IMR-90 (cell line): Measurements from ENCODE around the gene ABHD17A. TPM values are rescaled to one million over a fixed set of nuclear protein-coding genes. Genes with fewer than 3 reads are reported as not detected.
A peak's percentile ranks its signal among the peaks of the same experiment; 100 is the strongest.

Source experiments
- ATAC-seq: fragments of 200-7000 bp; cut with Tn5 transposase; 2 replicates; pipeline ENCODE4 v1.9.1; 2020; ENCODE audit warnings: low read depth, mild to moderate bottlenecking, moderate library complexity
- BruUV-seq: library from RNA; stranded (reverse); fragments of 400-500 nt; replicated peaks from 2 replicates; lab custom pipeline; 2021; lab: Mats Ljungman, UMichigan
- CTCF ChIA-PET: fragments of 300-600 bp; formaldehyde crosslinking; extraction: SDS; loops from one replicate; lab custom pipeline; 2021; ENCODE audit warnings: antibody characterized with exemption; lab: Yijun Ruan, JAX
- POLR2A ChIA-PET: fragments of 300-600 bp; sonication (Branson Sonifier 250); formaldehyde crosslinking; loops from one replicate; lab custom pipeline; 2022; ENCODE audit warnings: antibody characterized with exemption; ENCODE audit not compliant: unreplicated experiment; lab: Charles Lee
- DNase-seq: peaks from one replicate; pipeline ENCODE4 v3.0.0; 2013
- H2AFZ ChIP-seq: replicated peaks from 2 replicates; pipeline ENCODE3; 2013; ENCODE audit warnings: low read length, mild to moderate bottlenecking; ENCODE audit not compliant: poor library complexity
- H2AK5ac ChIP-seq: 2 replicates; pipeline ENCODE4 v1.6.1; 2013; ENCODE audit warnings: low read depth, low read length, inconsistent platforms
- H2AK9ac ChIP-seq: replicated peaks from 2 replicates; pipeline ENCODE3; 2013; ENCODE audit warnings: mild to moderate bottlenecking, low read depth, low read length, moderate library complexity; ENCODE audit not compliant: poor library complexity
- H2BK120ac ChIP-seq: 2 replicates; pipeline ENCODE4 v1.6.1; 2013; ENCODE audit warnings: low read depth, low read length, inconsistent platforms
- H2BK15ac ChIP-seq: 3 replicates; pipeline ENCODE4 v1.6.1; 2013; ENCODE audit warnings: low read depth, low read length, inconsistent platforms
- H2BK20ac ChIP-seq: 2 replicates; pipeline ENCODE4 v1.6.1; 2013; ENCODE audit warnings: low read depth, mild to moderate bottlenecking, inconsistent platforms, low read length, moderate library complexity
- H2BK5ac ChIP-seq: 2 replicates; pipeline ENCODE4 v1.6.1; 2013; ENCODE audit warnings: mild to moderate bottlenecking, low read depth, low read length, inconsistent platforms; ENCODE audit not compliant: poor library complexity, severe bottlenecking
- H3K14ac ChIP-seq: replicated peaks from 2 replicates; pipeline ENCODE4 v1.6.1; 2013; ENCODE audit warnings: low read depth, low read length, inconsistent platforms
- H3K18ac ChIP-seq: 2 replicates; pipeline ENCODE4 v1.6.1; 2013; ENCODE audit warnings: low read depth, low read length, control low read depth
- H3K23ac ChIP-seq: 2 replicates; pipeline ENCODE4 v1.6.1; 2013; ENCODE audit warnings: low read depth, low read length, inconsistent platforms
- H3K27ac ChIP-seq: 2 replicates; pipeline ENCODE4 v1.5.1; 2013; ENCODE audit warnings: mild to moderate bottlenecking, control low read depth, low read length; ENCODE audit not compliant: insufficient read depth
- H3K27me3 ChIP-seq: 2 replicates; pipeline ENCODE4 v1.6.1; 2013; ENCODE audit warnings: low read length; ENCODE audit not compliant: control insufficient read depth, insufficient read depth
- H3K36me3 ChIP-seq: 2 replicates; pipeline ENCODE4 v1.6.1; 2013; ENCODE audit warnings: low read length, mixed read lengths; ENCODE audit not compliant: control insufficient read depth, insufficient read depth
- H3K4ac ChIP-seq: 2 replicates; pipeline ENCODE4 v1.6.1; 2013; ENCODE audit warnings: low read depth, low read length, inconsistent platforms
- H3K4me1 ChIP-seq: 2 replicates; pipeline ENCODE4 v1.6.1; 2013; ENCODE audit warnings: low read length, mixed read lengths; ENCODE audit not compliant: control insufficient read depth, insufficient read depth
- H3K4me2 ChIP-seq: 2 replicates; pipeline ENCODE4 v1.6.1; 2013; ENCODE audit warnings: low read depth, mild to moderate bottlenecking, control low read depth, low read length, moderate library complexity
- H3K4me3 ChIP-seq: 2 replicates; pipeline ENCODE4 v1.5.1; 2013; ENCODE audit warnings: low read depth, mild to moderate bottlenecking, control low read depth, low read length, moderate library complexity; ENCODE audit not compliant: insufficient read depth
- H3K56ac ChIP-seq: 2 replicates; pipeline ENCODE4 v1.6.1; 2013; ENCODE audit warnings: low read length, inconsistent platforms; ENCODE audit not compliant: insufficient read depth; ENCODE audit errors: extremely low read depth
- H3K79me1 ChIP-seq, 2 experiments: 2 replicates each; pipeline ENCODE4 v1.6.1; 2013; ENCODE audit warnings: low read length in 2 of 2, inconsistent platforms in 1 of 2, low read depth in 1 of 2
- H3K9ac ChIP-seq: 2 replicates; pipeline ENCODE4 v1.6.1; 2013; ENCODE audit warnings: low read depth, low read length, control low read depth
- H3K9me1 ChIP-seq: 2 replicates; pipeline ENCODE4 v1.6.1; 2013; ENCODE audit warnings: low read length, inconsistent platforms; ENCODE audit not compliant: insufficient read depth
- H3K9me3 ChIP-seq: 2 replicates; pipeline ENCODE4 v1.6.1; 2013; ENCODE audit warnings: low read length; ENCODE audit not compliant: control insufficient read depth, insufficient read depth
- H4K20me1 ChIP-seq: 2 replicates; pipeline ENCODE4 v1.6.1; 2013; ENCODE audit warnings: low read length, inconsistent platforms; ENCODE audit not compliant: insufficient read depth
- H4K5ac ChIP-seq: 2 replicates; pipeline ENCODE4 v1.6.1; 2013; ENCODE audit warnings: mild to moderate bottlenecking, low read depth, low read length, control low read depth
- H4K8ac ChIP-seq, 2 experiments: 2 replicates each; pipeline ENCODE4 v1.6.1; 2013; ENCODE audit warnings: low read depth in 2 of 2, low read length in 2 of 2, control low read depth in 1 of 2, inconsistent platforms in 1 of 2
- H4K91ac ChIP-seq: 2 replicates; pipeline ENCODE4 v1.6.1; 2013; ENCODE audit warnings: low read depth, low read length, inconsistent platforms; ENCODE audit not compliant: insufficient read depth
- BHLHE40 ChIP-seq: fragments of 150-350 bp; IDR thresholded peaks from 2 replicates; pipeline ENCODE4 v1.6.1; 2016; ENCODE audit warnings: mild to moderate bottlenecking, low read depth, low read length
- MAFK ChIP-seq: IDR thresholded peaks from 2 replicates; pipeline ENCODE4 v1.6.1; 2012; ENCODE audit warnings: low read depth, low read length, improper control_type of control experiment
- MAZ ChIP-seq: IDR thresholded peaks from 2 replicates; pipeline ENCODE4 v1.6.1; 2012; ENCODE audit warnings: low read depth, mild to moderate bottlenecking, low read length, improper control_type of control experiment, moderate library complexity, borderline replicate concordance
- NFE2L2 ChIP-seq: fragments of 150-350 bp; IDR thresholded peaks from 2 replicates; pipeline ENCODE4 v1.6.1; 2016; ENCODE audit warnings: low read depth, mild to moderate bottlenecking, low read length
- POLR2A ChIP-seq: IDR thresholded peaks from 2 replicates; pipeline ENCODE4 v1.6.1; 2012; ENCODE audit warnings: mild to moderate bottlenecking, low read depth, low read length
- RAD21 ChIP-seq: IDR thresholded peaks from 2 replicates; pipeline ENCODE4 v1.6.1; 2012; ENCODE audit warnings: low read length, improper control_type of control experiment
- RCOR1 ChIP-seq: IDR thresholded peaks from 2 replicates; pipeline ENCODE4 v1.6.1; 2012; ENCODE audit warnings: mild to moderate bottlenecking, low read length, improper control_type of control experiment; ENCODE audit not compliant: insufficient replicate concordance
- SMC3 ChIP-seq: fragments of 150-350 bp; IDR thresholded peaks from 2 replicates; pipeline ENCODE4 v1.6.1; 2016; ENCODE audit warnings: low read depth, mild to moderate bottlenecking, antibody characterized with exemption, low read length, moderate library complexity
- WGBS, 2 experiments: methylation state at CpG; one replicate each; pipeline versions ENCODE4 v1.1.5 to v1.1.7; 2013; ENCODE audit warnings: missing lambda C conversion rate in 2 of 2; ENCODE audit not compliant: insufficient read length in 1 of 2; ENCODE audit errors: extremely low coverage in 2 of 2; 5-methylcytosine and 5-hydroxymethylcytosine counted together
- dilution Hi-C: fragments of 300-500 bp; cut with HindIII; formaldehyde crosslinking; loops from one replicate; pipeline ENCODE4 v1.14.3; 2018; ENCODE audit warnings: low sequenced_read_pairs; ENCODE audit not compliant: unreplicated experiment
- in situ Hi-C: fragments of 300-500 bp; cut with MboI; formaldehyde crosslinking; loops from 3 replicates; pipeline ENCODE4 v1.14.3; 2019; ENCODE audit warnings: low sequenced_read_pairs, inconsistent platforms, mixed read lengths
- intact Hi-C: fragments of 100-400 bp; cut with micrococcal nuclease; formaldehyde crosslinking; loops from 2 replicates; pipeline ENCODE4 v1.10.0; 2022
- polyA plus RNA-seq, 3 experiments: library from polyadenylated mRNA; depleted of rRNA; stranded (reverse); fragments of >200 nt; gene quantifications; 2 replicates each; pipeline ENCODE4 v1.2.3, GENCODE V29; 2012; ENCODE audit warnings: low replicate concordance in 1 of 3
- total RNA-seq: library from RNA; depleted of rRNA; stranded (reverse); fragments of >200 nt; gene quantifications from 2 replicates; pipeline ENCODE4 v1.2.3, GENCODE V29; 2012
- TF ChIP-seq, protein P1 (sequence below): conservative IDR thresholded peaks from 2 replicates; pipeline ENCODE4 v1.5.1; 2012; ENCODE audit warnings: mild to moderate bottlenecking, low read depth, low read length, improper control_type of control experiment

The ABHD17A gene
- total and polyA plus RNA-seq, 2 of the 4 experiments (the other 2 are of a cell fraction): 37.8 to 76.2 TPM

DNA sequence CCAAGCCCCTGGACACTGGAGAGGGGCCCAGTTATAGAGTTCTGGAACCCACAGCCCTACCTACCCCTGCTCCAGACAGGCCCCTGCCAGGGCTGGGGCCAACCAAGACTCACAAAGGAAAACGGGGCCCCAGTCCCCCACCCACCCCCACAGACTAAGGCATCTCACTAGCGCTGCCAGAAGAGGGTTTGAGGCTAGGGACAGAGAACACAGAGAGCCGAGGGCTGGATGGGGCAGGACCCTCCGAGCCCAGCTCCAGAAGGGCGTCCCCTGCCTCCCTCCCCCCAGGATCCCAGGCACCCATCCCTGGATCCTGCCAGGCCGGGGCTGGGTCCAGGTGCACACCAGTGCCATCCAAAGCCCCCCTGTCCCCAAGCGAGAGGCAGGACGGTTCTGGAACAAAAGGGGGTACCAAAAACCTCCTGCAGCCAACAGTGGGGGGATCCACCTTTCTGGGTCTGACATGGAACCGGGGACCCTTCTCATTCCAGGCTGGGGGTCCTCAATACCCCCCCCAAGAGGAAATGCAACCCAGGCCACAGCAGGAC, 32.6 kb downstream of the ABHD17A start:
- H2AFZ ChIP-seq: peak overlapping the region; percentile 17
- no peak overlapping the region for H3K4me2 ChIP-seq
- H2AK9ac ChIP-seq: no peak overlapping the region
- 80% methylated on average over 1 of the region's 9 CpGs; no CpG with 5 or more reads in 1 of the 2 experiments for WGBS, 2 experiments
- no peak overlapping the region for H3K18ac ChIP-seq
- no peak overlapping the region for H3K23ac ChIP-seq
- H3K9me1 ChIP-seq: peaks cover 7% of the 10 kb centered on the region; the same call in 1 of the 2 replicates
- no peaks in the 10 kb centered on the region for H3K36me3 ChIP-seq
- DNase-seq (no peak), ATAC-seq (no peak)
- H2BK15ac ChIP-seq: no peak overlapping the region
- no peak overlapping the region for H2BK5ac ChIP-seq
- H4K20me1 ChIP-seq: peaks cover 49% of the 10 kb centered on the region
- dilution Hi-C loops: no loop called here
- ChIA-PET POLR2A (no interaction called here), CTCF (no interaction called here)
- no peak overlapping the region for H4K5ac ChIP-seq
- no peak for TF ChIP-seq SMC3
- no peak for TF ChIP-seq NFE2L2
- no peak for TF ChIP-seq MAFK
- no peak for TF ChIP-seq BHLHE40
- no peak for TF ChIP-seq RCOR1
- TF ChIP-seq RAD21: no peak
- TF ChIP-seq, protein P1, sequence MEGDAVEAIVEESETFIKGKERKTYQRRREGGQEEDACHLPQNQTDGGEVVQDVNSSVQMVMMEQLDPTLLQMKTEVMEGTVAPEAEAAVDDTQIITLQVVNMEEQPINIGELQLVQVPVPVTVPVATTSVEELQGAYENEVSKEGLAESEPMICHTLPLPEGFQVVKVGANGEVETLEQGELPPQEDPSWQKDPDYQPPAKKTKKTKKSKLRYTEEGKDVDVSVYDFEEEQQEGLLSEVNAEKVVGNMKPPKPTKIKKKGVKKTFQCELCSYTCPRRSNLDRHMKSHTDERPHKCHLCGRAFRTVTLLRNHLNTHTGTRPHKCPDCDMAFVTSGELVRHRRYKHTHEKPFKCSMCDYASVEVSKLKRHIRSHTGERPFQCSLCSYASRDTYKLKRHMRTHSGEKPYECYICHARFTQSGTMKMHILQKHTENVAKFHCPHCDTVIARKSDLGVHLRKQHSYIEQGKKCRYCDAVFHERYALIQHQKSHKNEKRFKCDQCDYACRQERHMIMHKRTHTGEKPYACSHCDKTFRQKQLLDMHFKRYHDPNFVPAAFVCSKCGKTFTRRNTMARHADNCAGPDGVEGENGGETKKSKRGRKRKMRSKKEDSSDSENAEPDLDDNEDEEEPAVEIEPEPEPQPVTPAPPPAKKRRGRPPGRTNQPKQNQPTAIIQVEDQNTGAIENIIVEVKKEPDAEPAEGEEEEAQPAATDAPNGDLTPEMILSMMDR: no peak
- TF ChIP-seq MAZ: no peak
- no peak for TF ChIP-seq POLR2A
- no peaks in the 10 kb centered on the region for H3K27me3 ChIP-seq
- H3K9me3 ChIP-seq: no peaks in the 10 kb centered on the region
- peaks cover 32% of the 10 kb centered on the region for H3K4me1 ChIP-seq
- in situ Hi-C loops: no loop called here
- peaks cover 16 to 74% of the 10 kb centered on the region in 2 experiments for H3K79me1 ChIP-seq
- H2BK120ac ChIP-seq: no peak overlapping the region
- no peak overlapping the region; the same call in 1 of the 2 replicates for H2AK5ac ChIP-seq
- no peak overlapping the region for H3K56ac ChIP-seq
- no peak overlapping the region for H3K27ac ChIP-seq
- intact Hi-C loops: no loop called here
- no peak overlapping the region for H3K9ac ChIP-seq
- no peak overlapping the region for H2BK20ac ChIP-seq
- H3K14ac ChIP-seq: no peak overlapping the region
- H4K8ac ChIP-seq: no peak overlapping the region; a peak in 1 of 4 replicates
- no peak overlapping the region for H4K91ac ChIP-seq
- BruUV-seq: no TSS peak
- H3K4ac ChIP-seq: no peak overlapping the region
- H3K4me3 ChIP-seq: no peak overlapping the region
